Measurements from ENCODE around the gene KRT36. TPM values are rescaled to one million over a fixed set of nuclear protein-coding genes. Genes with fewer than 3 reads are reported as not detected.
A peak's percentile ranks its signal among the peaks of the same experiment; 100 is the strongest.

KRT36 gene
- total RNA-seq, 1 donor from 2014 or later, result not detected

- Mint-ChIP-seq H3K36me3 (no peaks in the 10 kb centered on the region), H3K4me1 (peaks cover 26% of the 10 kb centered on the region), H3K27ac (peak overlapping the region; percentile 29), H3K4me3 (no peak overlapping the region), H3K9me3 (no peaks in the 10 kb centered on the region), H3K27me3 (ENCODE audit: low read depth) (no peaks in the 10 kb centered on the region)
- DNase-seq (ENCODE audit: low spot score in 2 of 2, unreplicated experiment in 2 of 2), result no peak
- no peak for TF ChIP-seq CTCF (IDR thresholded peaks at IDR 0.05; ENCODE audit: unreplicated experiment)
Measured at GRCh38 chr17:41457676-41458075, 32.0 kb downstream of the KRT36 start.

- Mint-ChIP-seq H3K27ac (no peak overlapping the region), H3K4me1 (peaks cover 26% of the 10 kb centered on the region), H3K36me3 (peaks cover 4% of the 10 kb centered on the region), H3K27me3 (ENCODE audit: low read depth) (no peaks in the 10 kb centered on the region), H3K4me3 (no peak overlapping the region), H3K9me3 (peaks cover 4% of the 10 kb centered on the region)
- no peak for DNase-seq (ENCODE audit: low spot score in 2 of 2, unreplicated experiment in 2 of 2)
- no peak for TF ChIP-seq CTCF (IDR thresholded peaks at IDR 0.05; ENCODE audit: unreplicated experiment)
Measured at GRCh38 chr17:41456204-41456603, 33.5 kb downstream of the KRT36 start.

- Mint-ChIP-seq H3K9me3 (peaks cover 12% of the 10 kb centered on the region), H3K36me3 (peaks cover 6% of the 10 kb centered on the region), H3K4me3 (no peak overlapping the region), H3K27me3 (ENCODE audit: low read depth) (no peaks in the 10 kb centered on the region), H3K27ac (no peak overlapping the region), H3K4me1 (peaks cover 21% of the 10 kb centered on the region)
- DNase-seq (ENCODE audit: low spot score in 2 of 2, unreplicated experiment in 2 of 2), result no peak
- TF ChIP-seq CTCF (IDR thresholded peaks at IDR 0.05; ENCODE audit: unreplicated experiment), result no peak
Measured at GRCh38 chr17:41455236-41455635, 34.5 kb downstream of the KRT36 start.

GRCh38 chr17:41453066-41453465, 36.6 kb downstream of the KRT36 start:
- peaks cover 9% of the 10 kb centered on the region for H3K4me1 Mint-ChIP-seq
- DNase-seq (ENCODE audit: low spot score in 2 of 2, unreplicated experiment in 2 of 2), result no peak
- no peak overlapping the region for H3K27ac Mint-ChIP-seq
- TF ChIP-seq CTCF (IDR thresholded peaks at IDR 0.05; ENCODE audit: unreplicated experiment), result no peak
- no peak overlapping the region for H3K4me3 Mint-ChIP-seq
- H3K9me3 Mint-ChIP-seq, result peaks cover 14% of the 10 kb centered on the region
- H3K36me3 Mint-ChIP-seq, result peaks cover 6% of the 10 kb centered on the region
- no peaks in the 10 kb centered on the region for H3K27me3 Mint-ChIP-seq (ENCODE audit: low read depth)

GRCh38 chr17:41452281-41452680, 37.4 kb downstream of the KRT36 start:
- no peak overlapping the region for H3K4me3 Mint-ChIP-seq
- peaks cover 6% of the 10 kb centered on the region for H3K36me3 Mint-ChIP-seq
- TF ChIP-seq CTCF (IDR thresholded peaks at IDR 0.05; ENCODE audit: unreplicated experiment), result no peak
- H3K4me1 Mint-ChIP-seq, result peaks cover 1% of the 10 kb centered on the region
- DNase-seq (ENCODE audit: low spot score in 2 of 2, unreplicated experiment in 2 of 2), result no peak
- no peak overlapping the region for H3K27ac Mint-ChIP-seq
- no peaks in the 10 kb centered on the region for H3K27me3 Mint-ChIP-seq (ENCODE audit: low read depth)
- peaks cover 14% of the 10 kb centered on the region for H3K9me3 Mint-ChIP-seq

- Mint-ChIP-seq H3K9me3 (peaks cover 14% of the 10 kb centered on the region), H3K36me3 (peaks cover 6% of the 10 kb centered on the region), H3K27ac (no peak overlapping the region), H3K27me3 (ENCODE audit: low read depth) (no peaks in the 10 kb centered on the region), H3K4me3 (no peak overlapping the region), H3K4me1 (peaks cover 2% of the 10 kb centered on the region)
- DNase-seq (ENCODE audit: low spot score in 2 of 2, unreplicated experiment in 2 of 2), result no peak
- TF ChIP-seq CTCF (IDR thresholded peaks at IDR 0.05; ENCODE audit: unreplicated experiment), result no peak
Measured at GRCh38 chr17:41451154-41451728, 38.5 kb downstream of the KRT36 start.

Data from mesothelial cell of epicardium (in vitro differentiated cells).